Ovary (tissue), 3 donors: ENCODE data around the gene GLCE.

ENCODE experiments used
- CTCF ChIP-seq, 3 donors: fragments of 450-650 bp in 2 of 3; fragments of 200-600 bp in 1 of 3; IDR thresholded peaks; one replicate each; pipeline versions ENCODE4 v1.5.1 to v1.8.0; 2016 to 2022; ENCODE audit warnings: antibody characterized with exemption in 3 of 3, mild to moderate bottlenecking in 1 of 3
- EP300 ChIP-seq: sonication (generic); formaldehyde crosslinking; IDR thresholded peaks from one replicate; pipeline ENCODE4 v1.6.1; 2017; ENCODE audit warnings: antibody characterized with exemption
- POLR2A ChIP-seq: fragments of 450-650 bp; IDR thresholded peaks from one replicate; pipeline ENCODE4 v1.6.1; 2017; ENCODE audit warnings: antibody characterized with exemption, mild to moderate bottlenecking, moderate library complexity
- donor health status: DM: no; HTN: no; CAD: no.

- no peak for TF ChIP-seq CTCF (IDR thresholded peaks at IDR 0.05)
- TF ChIP-seq POLR2A, result no peak
- no peak for TF ChIP-seq EP300
These were observed 65.6 kb downstream of the GLCE start for GRCh38 chr15:69226023-69226355.
